Astrocyte (in vitro differentiated cells and primary cell): ENCODE measurements around the gene MADCAM1. TPM values are rescaled to one million over a fixed set of nuclear protein-coding genes. Genes with fewer than 3 reads are reported as not detected.
"Not testable (repeated sequence)": the region's sequence is repeated elsewhere in the genome, so short reads cannot be mapped to it uniquely, and the experiment has no call there.

Experiments used
- DNase-seq: peaks from one replicate; pipeline ENCODE4 v3.0.0-alpha.2; 2010; ENCODE audit warnings: low read depth
- FAIRE-seq: peaks from 2 replicates; lab custom pipeline; 2011; peaks lifted over from hg19 to GRCh38; lab: Jason Lieb, UNC
- H2AFZ ChIP-seq: 2 replicates; pipeline ENCODE4 v1.6.0; 2012; ENCODE audit warnings: low read depth, low read length, inconsistent platforms
- H3K27ac ChIP-seq: 2 replicates; pipeline ENCODE4 v1.5.1; 2011; ENCODE audit warnings: low read depth, low read length, inconsistent platforms
- H3K27me3 ChIP-seq: 2 replicates; pipeline ENCODE4 v1.6.0; 2011; ENCODE audit warnings: low read length, inconsistent platforms; ENCODE audit not compliant: insufficient read depth
- H3K36me3 ChIP-seq: 2 replicates; pipeline ENCODE4 v1.5.1; 2011; ENCODE audit warnings: low read length, inconsistent platforms; ENCODE audit not compliant: insufficient read depth
- H3K4me1 ChIP-seq: 2 replicates; pipeline ENCODE4 v1.5.1; 2011; ENCODE audit warnings: low read length, inconsistent platforms; ENCODE audit not compliant: insufficient read depth
- H3K4me2 ChIP-seq: 2 replicates; pipeline ENCODE4 v1.6.0; 2012; ENCODE audit warnings: low read length, inconsistent platforms
- H3K4me3 ChIP-seq: 2 replicates; pipeline ENCODE4 v1.5.1; 2011; ENCODE audit warnings: low read depth, mild to moderate bottlenecking, low read length, inconsistent platforms; ENCODE audit not compliant: insufficient read depth
- H3K79me2 ChIP-seq: 2 replicates; pipeline ENCODE4 v1.6.0; 2012; ENCODE audit warnings: mild to moderate bottlenecking, low read length, inconsistent platforms; ENCODE audit not compliant: insufficient read depth
- H3K9ac ChIP-seq: 2 replicates; pipeline ENCODE4 v1.6.0; 2012; ENCODE audit warnings: mild to moderate bottlenecking, low read length, inconsistent platforms
- H3K9me3 ChIP-seq: 2 replicates; pipeline ENCODE4 v1.5.1; 2012; ENCODE audit warnings: low read depth, mild to moderate bottlenecking, low read length, inconsistent platforms; ENCODE audit not compliant: insufficient read depth
- H4K20me1 ChIP-seq: 2 replicates; pipeline ENCODE4 v1.6.0; 2012; ENCODE audit warnings: low read length, inconsistent platforms; ENCODE audit not compliant: insufficient read depth
- H3K27ac Mint-ChIP-seq: one replicate; pipeline ENCODE4 v1.8.0; 2021; ENCODE audit warnings: mild to moderate bottlenecking, mixed read lengths; ENCODE audit not compliant: unreplicated experiment
- H3K27me3 Mint-ChIP-seq: one replicate; pipeline ENCODE4 v1.8.0; 2021; ENCODE audit warnings: low read depth, mixed read lengths; ENCODE audit not compliant: unreplicated experiment
- H3K36me3 Mint-ChIP-seq: one replicate; pipeline ENCODE4 v1.8.0; 2021; ENCODE audit warnings: low read depth, mixed read lengths; ENCODE audit not compliant: unreplicated experiment
- H3K4me1 Mint-ChIP-seq: one replicate; pipeline ENCODE4 v1.8.0; 2021; ENCODE audit warnings: low read depth, mixed read lengths; ENCODE audit not compliant: unreplicated experiment
- H3K4me3 Mint-ChIP-seq: one replicate; pipeline ENCODE4 v1.8.0; 2021; ENCODE audit warnings: mild to moderate bottlenecking, moderate library complexity, mixed read lengths; ENCODE audit not compliant: unreplicated experiment
- H3K9me3 Mint-ChIP-seq: one replicate; pipeline ENCODE4 v1.8.0; 2021; ENCODE audit warnings: mild to moderate bottlenecking, mixed read lengths; ENCODE audit not compliant: unreplicated experiment
- EZH2 ChIP-seq: IDR thresholded peaks from 2 replicates; pipeline ENCODE4 v1.6.1; 2012; ENCODE audit warnings: mild to moderate bottlenecking, low read length, inconsistent platforms; ENCODE audit not compliant: insufficient read depth
- total RNA-seq: library from RNA; stranded (reverse); gene quantifications from 2 replicates; pipeline ENCODE4 v1.2.1, GENCODE V29; 2021
- TF ChIP-seq, protein P1 (sequence below): IDR thresholded peaks from 2 replicates; pipeline ENCODE4 v1.5.1; 2011; ENCODE audit warnings: low read depth, mild to moderate bottlenecking, inconsistent platforms, low read length, moderate library complexity; ENCODE audit not compliant: insufficient read depth

MADCAM1 gene
- total RNA-seq, 1 donor from 2014 or later = 0.57 TPM

DNA sequence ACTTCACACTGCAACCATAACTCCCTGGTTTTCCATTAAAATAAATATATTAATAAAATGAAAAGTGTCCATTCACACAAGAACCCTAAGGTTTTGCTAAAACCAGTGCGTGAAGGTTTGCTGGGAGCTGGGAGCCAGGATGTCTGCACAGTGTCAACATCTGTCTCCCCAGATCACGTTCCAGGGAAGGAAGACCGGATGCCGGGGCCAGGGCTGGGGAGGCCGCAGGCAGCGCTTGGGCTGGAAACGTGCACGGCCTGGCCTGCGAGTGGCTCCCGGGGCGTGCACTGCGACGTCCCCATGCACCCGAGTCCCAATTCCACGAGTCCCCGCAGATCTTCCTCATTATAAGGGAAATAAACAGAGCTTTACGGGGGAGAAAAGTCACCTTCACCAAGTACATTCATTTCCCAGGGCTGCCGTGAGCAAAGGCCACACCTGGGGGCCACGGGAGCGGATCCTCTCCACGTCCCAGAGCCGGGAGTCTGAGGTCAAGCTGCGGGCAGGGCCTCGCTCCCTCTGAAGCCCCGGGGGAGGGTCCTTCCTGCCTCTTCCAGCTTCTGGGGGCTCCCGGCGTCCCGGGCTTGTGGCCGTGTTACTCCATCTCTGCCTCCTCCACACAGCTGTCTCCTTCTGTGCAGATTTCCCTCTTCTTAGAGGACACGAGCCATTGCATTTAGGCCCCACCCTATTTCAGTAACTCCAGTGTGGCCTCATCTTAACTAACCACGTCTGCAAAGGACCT lies 48.3 kb upstream of the MADCAM1 start:
- Histone ChIP-seq H3K27ac (no peak overlapping the region), H2AFZ (no peak overlapping the region), H3K4me2 (no peak overlapping the region), H3K36me3 (no peaks in the 10 kb centered on the region), H3K4me1 (no peaks in the 10 kb centered on the region), H3K79me2 (no peaks in the 10 kb centered on the region), H3K9me3 (peaks cover 13% of the 10 kb centered on the region), H3K4me3 (no peak overlapping the region), H4K20me1 (no peaks in the 10 kb centered on the region), H3K9ac (no peak overlapping the region), H3K27me3 (no peaks in the 10 kb centered on the region)
- no peak for TF ChIP-seq EZH2
- TF ChIP-seq, protein P1, sequence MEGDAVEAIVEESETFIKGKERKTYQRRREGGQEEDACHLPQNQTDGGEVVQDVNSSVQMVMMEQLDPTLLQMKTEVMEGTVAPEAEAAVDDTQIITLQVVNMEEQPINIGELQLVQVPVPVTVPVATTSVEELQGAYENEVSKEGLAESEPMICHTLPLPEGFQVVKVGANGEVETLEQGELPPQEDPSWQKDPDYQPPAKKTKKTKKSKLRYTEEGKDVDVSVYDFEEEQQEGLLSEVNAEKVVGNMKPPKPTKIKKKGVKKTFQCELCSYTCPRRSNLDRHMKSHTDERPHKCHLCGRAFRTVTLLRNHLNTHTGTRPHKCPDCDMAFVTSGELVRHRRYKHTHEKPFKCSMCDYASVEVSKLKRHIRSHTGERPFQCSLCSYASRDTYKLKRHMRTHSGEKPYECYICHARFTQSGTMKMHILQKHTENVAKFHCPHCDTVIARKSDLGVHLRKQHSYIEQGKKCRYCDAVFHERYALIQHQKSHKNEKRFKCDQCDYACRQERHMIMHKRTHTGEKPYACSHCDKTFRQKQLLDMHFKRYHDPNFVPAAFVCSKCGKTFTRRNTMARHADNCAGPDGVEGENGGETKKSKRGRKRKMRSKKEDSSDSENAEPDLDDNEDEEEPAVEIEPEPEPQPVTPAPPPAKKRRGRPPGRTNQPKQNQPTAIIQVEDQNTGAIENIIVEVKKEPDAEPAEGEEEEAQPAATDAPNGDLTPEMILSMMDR = no peak
- peak overlapping the region; percentile 34 for H3K4me3 Mint-ChIP-seq
- H3K9me3 Mint-ChIP-seq = peaks cover 5% of the 10 kb centered on the region
- FAIRE-seq (no peak), DNase-seq (no peak)
- H3K4me1 Mint-ChIP-seq = no peaks in the 10 kb centered on the region
- peaks cover 24% of the 10 kb centered on the region for H3K36me3 Mint-ChIP-seq
- H3K27ac Mint-ChIP-seq = no peak overlapping the region
- no peaks in the 10 kb centered on the region for H3K27me3 Mint-ChIP-seq

DNA sequence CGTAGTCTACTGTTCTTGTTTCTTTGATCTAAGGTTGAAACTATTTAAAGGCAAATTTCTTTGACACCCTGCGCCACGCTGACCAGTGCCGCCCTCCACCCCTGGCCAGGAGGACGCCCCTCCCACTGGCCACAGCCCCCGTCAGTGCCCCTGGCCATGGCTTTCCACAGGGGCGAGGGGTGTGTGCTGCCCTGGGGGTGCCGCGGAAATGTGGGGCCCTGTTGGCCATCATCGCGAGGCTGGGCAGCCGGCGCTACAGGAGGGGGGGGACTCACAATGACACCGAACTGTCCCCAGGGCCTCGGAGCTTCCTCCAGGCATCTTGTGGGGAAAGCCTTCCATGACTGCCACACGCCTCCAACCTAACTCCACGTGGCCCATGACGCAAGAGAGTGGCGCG lies 46.4 kb upstream of the MADCAM1 start:
- no peak overlapping the region for H3K4me2 ChIP-seq
- peaks cover 13% of the 10 kb centered on the region for H3K9me3 ChIP-seq
- Mint-ChIP-seq H3K4me1 (no peaks in the 10 kb centered on the region), H3K36me3 (peaks cover 35% of the 10 kb centered on the region), H3K9me3 (peaks cover 10% of the 10 kb centered on the region), H3K27ac (no peak overlapping the region), H3K4me3 (no peak overlapping the region), H3K27me3 (no peaks in the 10 kb centered on the region)
- no peaks in the 10 kb centered on the region for H4K20me1 ChIP-seq
- no peaks in the 10 kb centered on the region for H3K4me1 ChIP-seq
- no peaks in the 10 kb centered on the region for H3K27me3 ChIP-seq
- no peaks in the 10 kb centered on the region for H3K79me2 ChIP-seq
- DNase-seq = no peak
- no peak overlapping the region for H3K9ac ChIP-seq
- no peak overlapping the region for H2AFZ ChIP-seq
- no peak overlapping the region for H3K4me3 ChIP-seq
- TF ChIP-seq EZH2 = no peak
- TF ChIP-seq, protein P1 = no peak
- H3K36me3 ChIP-seq = no peaks in the 10 kb centered on the region
- FAIRE-seq = no peak
- no peak overlapping the region for H3K27ac ChIP-seq

DNA sequence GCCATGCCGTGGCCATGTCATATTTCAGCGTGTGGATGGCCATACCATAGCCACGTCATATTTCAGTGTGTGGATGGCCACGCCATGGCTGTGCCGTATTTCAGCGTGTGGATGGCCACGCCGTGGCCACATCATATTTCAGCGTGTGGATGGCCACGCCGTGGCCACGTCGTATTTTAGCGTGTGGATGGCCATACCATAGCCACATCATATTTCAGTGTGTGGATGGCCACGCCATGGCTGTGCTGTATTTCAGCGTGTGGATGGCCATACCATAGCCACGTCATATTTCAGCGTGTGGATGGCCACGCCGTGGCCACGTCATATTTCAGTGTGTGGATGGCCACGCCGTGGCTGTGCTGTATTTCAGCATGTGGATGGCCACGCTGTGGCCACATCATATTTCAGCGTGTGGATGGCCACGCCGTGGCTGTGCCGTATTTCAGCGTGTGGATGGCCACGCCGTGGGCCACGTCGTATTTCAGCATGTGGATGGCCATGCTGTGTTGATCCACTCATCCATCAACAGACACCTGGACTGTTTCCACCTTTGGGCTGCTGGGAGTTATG lies 45.3 kb upstream of the MADCAM1 start:
- H3K9ac ChIP-seq, H2AFZ ChIP-seq, H3K27ac Mint-ChIP-seq, H3K4me3 Mint-ChIP-seq, H3K36me3 ChIP-seq, H3K27me3 ChIP-seq, H3K4me1 ChIP-seq, H3K27ac ChIP-seq, DNase-seq, H3K27me3 Mint-ChIP-seq, H3K79me2 ChIP-seq, H3K4me2 ChIP-seq, FAIRE-seq, H3K4me1 Mint-ChIP-seq, H3K4me3 ChIP-seq, H4K20me1 ChIP-seq: not testable (repeated sequence)
- Mint-ChIP-seq H3K9me3 (peaks cover 10% of the 10 kb centered on the region), H3K36me3 (peaks cover 40% of the 10 kb centered on the region)
- peaks cover 13% of the 10 kb centered on the region for H3K9me3 ChIP-seq
